Panc1 (cell line): Measurements from ENCODE around the gene KIRREL3. TPM values are rescaled to one million over a fixed set of nuclear protein-coding genes. Genes with fewer than 3 reads are reported as not detected.

ENCODE experiments used
- ATAC-seq: fragments of 200-7000 bp; cut with Tn5 transposase; 2 replicates; pipeline ENCODE4 v1.9.1; 2020; ENCODE audit warnings: mild to moderate bottlenecking, moderate library complexity
- BruUV-seq: library from RNA; stranded (reverse); fragments of 400-500 nt; replicated peaks from 2 replicates; lab custom pipeline; 2021; lab: Mats Ljungman, UMichigan
- CTCF ChIA-PET: fragments of 300-600 bp; sonication (Branson Sonifier 250); formaldehyde crosslinking; loops from one replicate; lab custom pipeline; 2022; ENCODE audit warnings: antibody characterized with exemption; lab: Charles Lee
- POLR2A ChIA-PET: fragments of 300-600 bp; sonication (Branson Sonifier 250); formaldehyde crosslinking; loops from one replicate; lab custom pipeline; 2022; ENCODE audit warnings: antibody characterized with exemption; lab: Charles Lee
- DNase-seq: peaks from one replicate; pipeline ENCODE4 v3.0.0-alpha.2; 2010; ENCODE audit warnings: low read depth, low spot score
- H3K27ac ChIP-seq: 2 replicates; pipeline ENCODE4 v1.5.1; 2011; ENCODE audit warnings: mild to moderate bottlenecking, low read length, inconsistent platforms
- H3K27me3 ChIP-seq: fragments of 200-500 bp; sonication (Bioruptor generic); 2 replicates; pipeline ENCODE4 v1.6.0; 2014; ENCODE audit warnings: low read length, inconsistent platforms; ENCODE audit not compliant: control insufficient read depth, insufficient read depth
- H3K36me3 ChIP-seq: fragments of 200-500 bp; sonication (Bioruptor generic); 2 replicates; pipeline ENCODE4 v1.5.1; 2014; ENCODE audit warnings: inconsistent platforms, mild to moderate bottlenecking, low read length, moderate library complexity; ENCODE audit not compliant: control insufficient read depth, insufficient read depth
- H3K4me1 ChIP-seq: 2 replicates; pipeline ENCODE4 v1.5.1; 2011; ENCODE audit warnings: inconsistent platforms, mild to moderate bottlenecking, low read length, moderate library complexity; ENCODE audit not compliant: control insufficient read depth, insufficient read depth
- H3K4me3 ChIP-seq, 2 experiments: 2 replicates each; pipeline ENCODE4 v1.5.1; 2011 to 2012; ENCODE audit warnings: low read depth in 2 of 2, low read length in 2 of 2, mild to moderate bottlenecking in 2 of 2, inconsistent platforms in 1 of 2, moderate library complexity in 1 of 2
- H3K9me3 ChIP-seq: fragments of 200-500 bp; sonication (Bioruptor generic); 2 replicates; pipeline ENCODE4 v1.5.1; 2014; ENCODE audit warnings: low read depth, mild to moderate bottlenecking, inconsistent platforms, low read length, moderate library complexity; ENCODE audit not compliant: control insufficient read depth, insufficient read depth
- CTCF ChIP-seq: fragments of 450-650 bp; IDR thresholded peaks from 2 replicates; pipeline ENCODE4 v1.5.1; 2017; ENCODE audit warnings: mild to moderate bottlenecking
- POLR2AphosphoS5 ChIP-seq: IDR thresholded peaks from 2 replicates; pipeline ENCODE4 v1.6.1; 2012; ENCODE audit warnings: mild to moderate bottlenecking, low read depth, low read length, moderate library complexity
- SIN3A ChIP-seq: IDR thresholded peaks from 2 replicates; pipeline ENCODE4 v1.6.1; 2012; ENCODE audit warnings: low read depth, mild to moderate bottlenecking, low read length, moderate library complexity, borderline replicate concordance; ENCODE audit not compliant: insufficient read depth
- TCF7L2 ChIP-seq: IDR thresholded peaks from 2 replicates; pipeline ENCODE4 v1.6.1; 2011; ENCODE audit warnings: mild to moderate bottlenecking, low read depth, low read length, inconsistent platforms
- in situ Hi-C: cut with HindIII; loops from 2 replicates; pipeline ENCODE4 v1.10.0; 2016; ENCODE audit warnings: low sequenced_read_pairs, low pct_unique_long_range_greater_than_20kb
- intact Hi-C: fragments of 100-400 bp; cut with micrococcal nuclease; formaldehyde crosslinking; loops from one replicate; pipeline ENCODE4 v1.10.0; 2022; ENCODE audit not compliant: unreplicated experiment
- total RNA-seq: library from RNA; stranded (reverse); gene quantifications from one replicate; pipeline ENCODE4 v1.2.1, GENCODE V29; 2021; ENCODE audit not compliant: unreplicated experiment
- TF ChIP-seq, protein P1 (sequence below), 2 experiments: IDR thresholded peaks; 2 replicates each; pipeline ENCODE4 v1.6.1; 2011 to 2012; ENCODE audit warnings: low read depth in 2 of 2, control low read depth in 1 of 2, low read length in 1 of 2, mild to moderate bottlenecking in 1 of 2, moderate library complexity in 1 of 2; ENCODE audit not compliant: insufficient read depth in 1 of 2

KIRREL3 gene
- total RNA-seq, 1 experiment from 2014 or later, result 0.36 TPM

DNA sequence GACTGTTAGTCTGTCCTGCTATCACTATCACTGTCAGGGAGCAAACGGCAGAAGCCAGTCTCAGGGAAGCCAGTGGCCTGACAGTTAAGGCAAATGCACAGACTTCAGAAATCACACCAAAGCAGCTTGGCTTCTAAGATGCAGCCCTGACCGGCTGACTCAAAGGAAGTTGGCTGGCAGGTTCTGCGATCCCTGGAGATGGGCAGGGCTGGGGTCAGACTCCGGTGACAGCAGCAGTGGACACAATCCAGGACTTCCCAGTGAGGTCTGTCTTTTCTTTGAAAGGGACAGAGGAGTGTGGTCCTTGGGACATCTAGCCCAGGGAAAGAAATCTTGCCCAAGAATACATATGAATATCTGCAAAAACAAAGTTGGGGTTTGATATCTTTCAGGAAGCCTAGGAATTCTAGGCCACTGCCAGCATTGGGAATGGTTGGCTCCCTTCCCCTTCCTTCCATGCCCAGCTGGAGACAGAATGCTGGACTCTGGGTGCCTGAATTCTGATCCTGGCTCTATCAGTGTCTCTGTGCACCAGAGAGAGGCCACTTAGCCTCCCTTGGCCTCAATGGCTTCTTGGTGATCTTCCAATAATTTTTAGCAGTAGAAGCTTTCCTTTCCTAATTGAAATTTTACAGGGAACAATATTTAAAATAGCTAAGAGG, 108.9 kb downstream of the KIRREL3 start:
- no peak for ATAC-seq
- ChIA-PET CTCF (no interaction called here), POLR2A (no interaction called here)
- no peaks in the 10 kb centered on the region for H3K4me1 ChIP-seq
- intact Hi-C loops (no loop called here), in situ Hi-C loops (no loop called here)
- no peak overlapping the region for H3K4me3 ChIP-seq
- TF ChIP-seq TCF7L2 (no peak), SIN3A (no peak), POLR2AphosphoS5 (no peak), CTCF (no peak)
- TF ChIP-seq, protein P1, sequence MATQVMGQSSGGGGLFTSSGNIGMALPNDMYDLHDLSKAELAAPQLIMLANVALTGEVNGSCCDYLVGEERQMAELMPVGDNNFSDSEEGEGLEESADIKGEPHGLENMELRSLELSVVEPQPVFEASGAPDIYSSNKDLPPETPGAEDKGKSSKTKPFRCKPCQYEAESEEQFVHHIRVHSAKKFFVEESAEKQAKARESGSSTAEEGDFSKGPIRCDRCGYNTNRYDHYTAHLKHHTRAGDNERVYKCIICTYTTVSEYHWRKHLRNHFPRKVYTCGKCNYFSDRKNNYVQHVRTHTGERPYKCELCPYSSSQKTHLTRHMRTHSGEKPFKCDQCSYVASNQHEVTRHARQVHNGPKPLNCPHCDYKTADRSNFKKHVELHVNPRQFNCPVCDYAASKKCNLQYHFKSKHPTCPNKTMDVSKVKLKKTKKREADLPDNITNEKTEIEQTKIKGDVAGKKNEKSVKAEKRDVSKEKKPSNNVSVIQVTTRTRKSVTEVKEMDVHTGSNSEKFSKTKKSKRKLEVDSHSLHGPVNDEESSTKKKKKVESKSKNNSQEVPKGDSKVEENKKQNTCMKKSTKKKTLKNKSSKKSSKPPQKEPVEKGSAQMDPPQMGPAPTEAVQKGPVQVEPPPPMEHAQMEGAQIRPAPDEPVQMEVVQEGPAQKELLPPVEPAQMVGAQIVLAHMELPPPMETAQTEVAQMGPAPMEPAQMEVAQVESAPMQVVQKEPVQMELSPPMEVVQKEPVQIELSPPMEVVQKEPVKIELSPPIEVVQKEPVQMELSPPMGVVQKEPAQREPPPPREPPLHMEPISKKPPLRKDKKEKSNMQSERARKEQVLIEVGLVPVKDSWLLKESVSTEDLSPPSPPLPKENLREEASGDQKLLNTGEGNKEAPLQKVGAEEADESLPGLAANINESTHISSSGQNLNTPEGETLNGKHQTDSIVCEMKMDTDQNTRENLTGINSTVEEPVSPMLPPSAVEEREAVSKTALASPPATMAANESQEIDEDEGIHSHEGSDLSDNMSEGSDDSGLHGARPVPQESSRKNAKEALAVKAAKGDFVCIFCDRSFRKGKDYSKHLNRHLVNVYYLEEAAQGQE (IDR thresholded peaks at IDR 0.05; ENCODE audit: insufficient read depth in 1 of 2, low read depth in 2 of 2, low read length in 1 of 2), result no peak
- no peak overlapping the region for H3K27ac ChIP-seq
- no TSS peak for BruUV-seq
- no peak for DNase-seq
- H3K36me3 ChIP-seq, result no peaks in the 10 kb centered on the region
- no peaks in the 10 kb centered on the region for H3K27me3 ChIP-seq
- H3K9me3 ChIP-seq, result no peaks in the 10 kb centered on the region

GRCh38 chr11:126890561-126890960, 110.0 kb downstream of the KIRREL3 start:
- intact Hi-C loops, result no loop called here
- Histone ChIP-seq H3K27me3 (no peaks in the 10 kb centered on the region), H3K36me3 (no peaks in the 10 kb centered on the region), H3K9me3 (no peaks in the 10 kb centered on the region), H3K27ac (no peak overlapping the region), H3K4me1 (no peaks in the 10 kb centered on the region), H3K4me3 (no peak overlapping the region)
- CTCF ChIA-PET, result interaction anchor here (0.6 kb wide), 1 partner anchor 43 kb away, joined by 3 read pairs; no protein-coding TSS in a partner anchor
- POLR2A ChIA-PET, result no interaction called here
- DNase-seq (no peak), ATAC-seq (no peak)
- TF ChIP-seq SIN3A (no peak), CTCF (no peak), POLR2AphosphoS5 (no peak), TCF7L2 (no peak)
- TF ChIP-seq, protein P1 (IDR thresholded peaks at IDR 0.05; ENCODE audit: insufficient read depth in 1 of 2, low read depth in 2 of 2, low read length in 1 of 2), result no peak
- in situ Hi-C loops, result no loop called here
- BruUV-seq, result no TSS peak
